ENCODE results near the gene ABCB10.

The ABCB10 gene

GRCh38 chr1:229558460-229559335, at the start of gene ABCB10:
Gene ABCB10 (minus strand): TSS chr1:229558707. CDS start chr1:229558652, 55 bp downstream.
- TF ChIP-seq REST (IDR thresholded peaks at IDR 0.05; ENCODE audit: low read depth) (no peak), RAD21 (IDR thresholded peaks at IDR 0.05; ENCODE audit: low read depth) (peak; percentile 27; the same call in 1 of the 2 replicates), ZBTB7A (IDR thresholded peaks at IDR 0.05; ENCODE audit: low read depth) (peak; percentile 86; the same call in 1 of the 2 replicates), USF1 (IDR thresholded peaks at IDR 0.05) (peak; percentile 34), FOXM1 (IDR thresholded peaks at IDR 0.05; ENCODE audit: borderline replicate concordance, low read depth) (no peak), CREB1 (IDR thresholded peaks at IDR 0.05; ENCODE audit: low read depth) (peak; percentile 13; the same call in 1 of the 2 replicates), EP300 (IDR thresholded peaks at IDR 0.05; ENCODE audit: borderline replicate concordance) (peak; percentile 30; the same call in 1 of the 2 replicates), EGR1 (IDR thresholded peaks at IDR 0.05) (peak; percentile 65), TEAD4 (IDR thresholded peaks at IDR 0.05) (no peak), YY1 (IDR thresholded peaks at IDR 0.05; ENCODE audit: low read depth) (peak; percentile 78), TAF1 (IDR thresholded peaks at IDR 0.05; ENCODE audit: low read depth) (peak; percentile 74), NFIC (IDR thresholded peaks at IDR 0.05) (no peak), CEBPB (IDR thresholded peaks at IDR 0.05) (no peak), TCF12 (IDR thresholded peaks at IDR 0.05; ENCODE audit: low read depth) (peak; percentile 69; the same call in 1 of the 2 replicates)
- TF ChIP-seq, protein P1, sequence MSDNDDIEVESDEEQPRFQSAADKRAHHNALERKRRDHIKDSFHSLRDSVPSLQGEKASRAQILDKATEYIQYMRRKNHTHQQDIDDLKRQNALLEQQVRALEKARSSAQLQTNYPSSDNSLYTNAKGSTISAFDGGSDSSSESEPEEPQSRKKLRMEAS (IDR thresholded peaks at IDR 0.05): peak; percentile 91

- TF ChIP-seq CEBPB (IDR thresholded peaks at IDR 0.05) (no peak), NFIC (IDR thresholded peaks at IDR 0.05) (no peak), REST (IDR thresholded peaks at IDR 0.05; ENCODE audit: low read depth) (no peak), ZBTB7A (IDR thresholded peaks at IDR 0.05; ENCODE audit: low read depth) (no peak), FOXM1 (IDR thresholded peaks at IDR 0.05; ENCODE audit: borderline replicate concordance, low read depth) (no peak), CREB1 (IDR thresholded peaks at IDR 0.05; ENCODE audit: low read depth) (no peak), TCF12 (IDR thresholded peaks at IDR 0.05; ENCODE audit: low read depth) (no peak), YY1 (IDR thresholded peaks at IDR 0.05; ENCODE audit: low read depth) (no peak), TEAD4 (IDR thresholded peaks at IDR 0.05) (no peak), TAF1 (IDR thresholded peaks at IDR 0.05; ENCODE audit: low read depth) (no peak), EGR1 (IDR thresholded peaks at IDR 0.05) (no peak), RAD21 (IDR thresholded peaks at IDR 0.05; ENCODE audit: low read depth) (no peak), USF1 (IDR thresholded peaks at IDR 0.05) (no peak), EP300 (IDR thresholded peaks at IDR 0.05; ENCODE audit: borderline replicate concordance) (no peak)
- TF ChIP-seq, protein P1 (IDR thresholded peaks at IDR 0.05): no peak
Measured at GRCh38 chr1:229607370-229607769, 48.9 kb upstream of the ABCB10 start.

DNA sequence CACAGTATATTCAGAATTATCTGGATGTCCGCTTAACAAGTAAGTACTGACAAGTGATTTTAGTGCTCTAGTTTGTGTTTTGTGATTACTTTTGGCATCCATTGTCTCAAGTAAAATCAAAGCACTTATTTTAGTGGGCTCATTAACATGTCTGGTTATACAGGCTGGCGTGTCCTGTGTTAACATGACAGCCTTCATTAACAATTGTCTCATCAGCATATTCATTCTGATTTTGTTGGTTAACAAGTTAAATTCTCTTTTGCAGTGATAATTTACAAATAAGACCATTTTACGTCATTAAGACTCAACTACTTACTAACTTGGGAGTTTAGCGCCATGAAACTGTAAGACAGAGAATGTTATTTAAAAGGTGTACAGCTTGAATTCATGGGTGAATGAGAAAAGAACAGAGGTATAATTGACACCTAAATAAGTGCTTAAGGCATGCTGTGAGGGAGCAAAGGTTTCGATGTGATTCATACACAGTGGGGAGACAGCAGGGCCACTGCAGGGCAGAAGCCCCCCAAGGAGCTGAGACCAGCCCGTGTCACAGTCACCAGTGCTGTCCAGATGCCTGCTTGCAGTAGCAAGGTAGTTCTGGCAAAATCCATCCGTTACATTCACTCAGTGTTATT, 45.0 kb upstream of the ABCB10 start:
- TF ChIP-seq CREB1 (IDR thresholded peaks at IDR 0.05; ENCODE audit: low read depth) (no peak), EGR1 (IDR thresholded peaks at IDR 0.05) (no peak), RAD21 (IDR thresholded peaks at IDR 0.05; ENCODE audit: low read depth) (no peak), NFIC (IDR thresholded peaks at IDR 0.05) (no peak), ZBTB7A (IDR thresholded peaks at IDR 0.05; ENCODE audit: low read depth) (no peak), USF1 (IDR thresholded peaks at IDR 0.05) (no peak), TCF12 (IDR thresholded peaks at IDR 0.05; ENCODE audit: low read depth) (no peak), TAF1 (IDR thresholded peaks at IDR 0.05; ENCODE audit: low read depth) (no peak), EP300 (IDR thresholded peaks at IDR 0.05; ENCODE audit: borderline replicate concordance) (no peak)

GRCh38 chr1:229600229-229600628, 41.7 kb upstream of the ABCB10 start:
- TF ChIP-seq CREB1 (IDR thresholded peaks at IDR 0.05; ENCODE audit: low read depth): no peak
- TF ChIP-seq, protein P1 (IDR thresholded peaks at IDR 0.05): no peak
- TF ChIP-seq EGR1 (IDR thresholded peaks at IDR 0.05): no peak
- no peak for TF ChIP-seq RAD21 (IDR thresholded peaks at IDR 0.05; ENCODE audit: low read depth)
- TF ChIP-seq USF1 (IDR thresholded peaks at IDR 0.05): no peak
- TF ChIP-seq TAF1 (IDR thresholded peaks at IDR 0.05; ENCODE audit: low read depth): no peak
- no peak for TF ChIP-seq YY1 (IDR thresholded peaks at IDR 0.05; ENCODE audit: low read depth)
- no peak for TF ChIP-seq CEBPB (IDR thresholded peaks at IDR 0.05)
- TF ChIP-seq ZBTB7A (IDR thresholded peaks at IDR 0.05; ENCODE audit: low read depth): no peak
- no peak for TF ChIP-seq REST (IDR thresholded peaks at IDR 0.05; ENCODE audit: low read depth)
- TF ChIP-seq NFIC (IDR thresholded peaks at IDR 0.05): no peak
- TF ChIP-seq EP300 (IDR thresholded peaks at IDR 0.05; ENCODE audit: borderline replicate concordance): no peak
- no peak for TF ChIP-seq FOXM1 (IDR thresholded peaks at IDR 0.05; ENCODE audit: borderline replicate concordance, low read depth)
